SU-DHL-6 (cell line): Measurements from ENCODE around the gene WNT1.

Experiments
- CTCF ChIP-seq: fragments of 200-600 bp; sonication (generic); IDR thresholded peaks from one replicate; pipeline ENCODE4 v1.5.1; 2017; ENCODE audit warnings: antibody characterized with exemption, mild to moderate bottlenecking, low read length, moderate library complexity; ENCODE audit not compliant: insufficient read depth, poor library complexity, severe bottlenecking
- EZH2phosphoT487 ChIP-seq: fragments of 200-600 bp; sonication (generic), shearing (Covaris generic); conservative IDR thresholded peaks from 2 replicates; pipeline ENCODE4 v1.6.1; 2018; ENCODE audit warnings: mild to moderate bottlenecking, antibody characterized with exemption, low read length, moderate library complexity, mixed read lengths

GRCh38 chr12:49022558-49023178 is 44.5 kb downstream of the WNT1 start:
- TF ChIP-seq CTCF (no peak), EZH2phosphoT487 (no peak)
